ENCODE measurements around the gene KCNK1.

The KCNK1 gene

DNA sequence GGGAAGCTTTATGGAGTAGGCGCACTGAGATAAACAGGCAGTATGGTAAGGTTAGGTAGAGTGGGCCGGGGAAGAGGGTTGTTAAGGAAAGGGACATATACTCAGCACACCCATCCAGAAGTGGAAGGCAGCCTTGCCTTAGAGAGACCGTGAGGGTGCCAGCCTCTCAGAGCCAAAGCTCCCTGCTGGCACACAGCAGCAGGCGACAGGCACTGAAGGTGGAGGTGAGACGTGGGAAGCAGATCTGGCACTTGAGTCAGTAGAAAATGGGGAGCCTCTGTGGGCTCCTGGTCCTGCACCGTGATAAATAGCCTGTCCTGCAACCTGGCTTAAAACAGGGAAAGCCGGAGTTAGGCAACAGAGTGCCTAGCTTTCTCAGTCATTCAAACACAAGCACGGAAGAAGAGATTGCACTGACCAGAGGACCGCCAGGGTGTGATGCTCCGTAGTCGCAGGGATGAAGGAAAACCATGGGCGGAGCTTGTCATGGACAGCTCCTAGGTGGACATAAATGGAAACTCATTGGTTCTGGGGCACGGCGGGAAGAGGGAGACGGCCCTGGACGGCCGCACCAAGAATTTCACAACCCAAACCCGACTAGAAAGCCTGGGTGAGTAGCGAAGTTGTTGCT lies 15.5 kb downstream of the KCNK1 start:
- in situ Hi-C loops (cut with MboI; ENCODE audit: low pct_unique_long_range_greater_than_20kb, low sequenced_read_pairs) = no loop called here
- no peak for DNase-seq

DNA sequence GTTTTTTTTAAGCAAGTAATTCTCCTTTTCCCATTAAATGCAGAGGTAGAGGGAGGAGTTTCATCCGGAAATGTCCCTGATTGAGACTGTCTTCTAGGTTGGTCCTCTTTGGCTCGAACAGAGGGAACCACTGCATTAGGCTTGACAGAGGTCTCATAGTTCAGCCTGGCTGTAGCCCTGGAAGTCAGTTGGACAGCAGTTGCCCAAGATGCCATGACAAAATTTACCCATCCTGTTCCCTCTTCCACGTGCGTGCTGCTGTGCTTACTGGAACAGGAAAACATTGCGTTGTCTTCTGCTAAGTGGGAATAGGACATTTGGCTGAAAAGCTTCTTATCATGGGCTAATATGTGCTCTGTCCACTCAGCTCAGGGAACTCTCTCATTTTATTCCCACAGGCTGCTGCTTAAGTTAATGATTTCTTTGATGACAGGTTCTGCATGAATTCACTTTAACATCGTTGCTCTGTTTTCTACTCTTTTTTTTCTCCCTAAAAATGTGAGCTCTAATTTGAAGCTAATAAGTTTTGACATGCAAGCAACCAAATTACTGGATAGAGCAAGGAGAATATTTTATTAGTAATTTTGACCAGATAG lies 18.0 kb downstream of the KCNK1 start:
- DNase-seq = no peak
- in situ Hi-C loops (cut with MboI; ENCODE audit: low pct_unique_long_range_greater_than_20kb, low sequenced_read_pairs) = no loop called here

DNA sequence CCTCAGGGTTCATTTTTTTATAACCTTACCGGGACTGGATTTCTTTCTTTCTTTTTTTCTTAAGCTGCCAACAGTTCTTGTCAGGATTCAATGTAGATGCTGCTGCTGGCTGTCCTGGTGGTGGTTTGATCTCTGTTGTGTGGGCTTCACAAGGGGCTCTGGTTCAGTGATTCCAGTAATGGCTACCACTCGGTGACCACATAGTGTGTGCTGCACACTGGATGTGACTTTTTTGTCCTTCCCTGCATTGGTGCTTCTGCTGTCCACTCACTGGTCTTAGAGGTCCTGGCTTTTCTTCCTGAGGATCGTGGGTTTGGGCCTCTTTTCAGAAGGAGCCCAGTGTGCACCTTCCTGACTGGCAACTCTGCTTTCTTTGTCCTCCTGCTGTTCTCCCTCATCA lies 18.5 kb downstream of the KCNK1 start:
- in situ Hi-C loops (cut with MboI; ENCODE audit: low pct_unique_long_range_greater_than_20kb, low sequenced_read_pairs) = no loop called here
- no peak for DNase-seq

DNA sequence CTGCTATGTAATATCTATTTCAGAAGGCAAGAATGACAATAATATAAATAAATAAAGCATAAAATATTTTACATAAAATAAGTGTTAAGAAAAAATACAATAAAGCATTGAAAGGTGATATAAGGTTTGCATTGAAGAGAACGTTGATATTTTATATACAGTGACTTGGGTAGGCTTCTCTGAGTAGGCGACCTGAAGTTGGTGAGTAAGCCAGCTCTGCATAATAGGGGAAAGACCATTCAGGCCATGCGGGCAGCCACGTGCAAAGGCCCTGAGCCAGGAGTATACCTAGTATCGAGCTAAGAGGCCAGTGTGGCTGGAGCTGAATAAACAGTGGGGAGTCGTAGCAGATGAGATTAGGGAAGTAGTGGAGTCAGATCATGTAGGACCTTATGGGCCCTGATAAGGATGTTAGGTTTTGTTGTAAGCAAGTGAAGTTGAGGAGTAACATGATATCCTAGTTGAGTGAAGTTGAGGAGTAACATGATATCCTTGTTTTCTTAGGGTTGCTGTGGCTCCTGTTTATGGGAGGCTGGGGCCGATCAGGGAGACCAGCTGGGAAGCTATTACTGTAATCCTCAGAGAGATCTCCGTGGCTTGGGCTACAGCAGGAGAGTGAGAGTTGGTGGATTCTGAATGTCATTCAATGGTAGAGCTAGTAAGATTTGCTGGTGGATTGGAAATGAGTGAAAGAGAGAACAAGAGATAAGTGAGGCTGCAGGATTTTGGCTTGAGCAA lies 22.0 kb downstream of the KCNK1 start:
- DNase-seq = peak; percentile 27
- in situ Hi-C loops (cut with MboI; ENCODE audit: low pct_unique_long_range_greater_than_20kb, low sequenced_read_pairs) = no loop called here

DNA sequence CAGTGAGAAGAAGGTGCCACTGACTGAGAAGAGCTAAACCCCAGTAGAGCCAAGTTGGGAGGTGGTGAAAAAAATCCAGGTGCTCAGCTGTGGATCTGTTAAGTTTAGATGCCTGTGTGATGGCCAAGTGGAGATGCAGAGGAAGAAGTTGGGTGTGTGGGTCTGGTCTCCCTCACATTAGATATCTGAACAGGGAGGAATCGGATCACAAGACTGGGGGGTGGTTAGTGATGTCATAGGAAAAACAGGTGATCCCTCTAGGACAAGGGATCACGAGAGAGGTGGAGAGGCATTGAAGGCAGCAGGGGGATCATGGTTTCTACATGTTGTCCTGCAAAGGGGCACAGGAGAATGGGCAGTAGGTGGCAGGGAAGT lies 22.6 kb downstream of the KCNK1 start:
- no peak for DNase-seq
- in situ Hi-C loops (cut with MboI; ENCODE audit: low pct_unique_long_range_greater_than_20kb, low sequenced_read_pairs) = no loop called here

DNA sequence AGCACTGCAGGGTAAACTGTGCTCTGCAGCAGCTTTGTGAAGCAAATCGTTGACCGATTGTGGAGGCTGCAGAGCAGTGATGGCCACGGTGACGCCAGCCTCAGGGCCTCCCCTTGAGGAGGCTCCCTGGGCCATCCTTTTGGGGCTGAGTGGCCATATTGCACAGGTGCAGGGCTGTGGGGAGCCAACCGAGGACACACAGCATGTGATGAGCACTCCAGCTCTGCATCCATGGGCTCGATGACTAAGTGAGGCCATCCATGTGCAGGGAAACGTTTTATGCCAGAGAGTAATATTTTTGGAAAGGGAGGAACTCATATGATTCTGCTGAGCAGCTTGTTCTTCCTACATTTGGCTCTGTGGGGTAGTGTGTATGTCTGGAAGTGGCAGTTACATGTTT lies 24.6 kb downstream of the KCNK1 start:
- DNase-seq = no peak
- in situ Hi-C loops (cut with MboI; ENCODE audit: low pct_unique_long_range_greater_than_20kb, low sequenced_read_pairs) = no loop called here

DNA sequence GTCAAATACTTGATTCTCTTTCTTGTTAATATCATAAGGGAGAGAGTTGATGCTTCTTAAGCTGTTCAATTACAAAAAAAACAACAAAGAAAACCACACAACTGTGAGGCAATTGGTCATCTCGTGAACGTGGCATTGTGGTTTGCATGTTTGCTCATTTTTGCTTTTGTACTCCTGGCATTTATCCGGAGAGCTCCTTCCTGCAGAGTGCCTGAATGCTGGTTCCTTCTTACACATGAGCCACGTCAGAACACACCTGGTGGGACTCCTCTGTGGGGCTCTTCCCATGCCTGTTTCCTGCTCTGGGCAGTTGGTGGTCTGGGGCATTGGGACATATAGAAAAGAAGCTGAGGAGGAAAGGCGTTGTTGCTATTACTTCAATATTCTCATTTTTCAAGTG lies 25.7 kb downstream of the KCNK1 start:
- DNase-seq = no peak
- in situ Hi-C loops (cut with MboI; ENCODE audit: low pct_unique_long_range_greater_than_20kb, low sequenced_read_pairs) = no loop called here

DNA sequence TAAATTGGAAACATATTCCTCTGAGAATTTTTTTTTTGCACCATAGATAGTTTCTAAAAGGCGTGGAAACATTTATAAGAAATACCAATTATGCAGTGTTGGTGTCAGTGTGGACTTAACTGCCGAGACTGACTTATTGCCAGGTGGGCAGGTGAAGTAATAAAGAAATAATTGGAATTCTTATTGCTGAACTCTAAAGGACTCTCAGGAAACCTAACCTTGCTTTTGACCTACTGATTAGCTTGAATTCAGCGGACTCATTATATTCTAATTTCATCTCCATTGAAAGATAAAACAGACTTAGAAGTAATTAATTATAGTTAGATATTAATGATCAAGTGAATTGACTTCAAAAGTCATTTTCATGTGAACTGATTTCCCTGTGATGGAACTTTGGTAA lies 26.3 kb downstream of the KCNK1 start:
- no peak for DNase-seq
- in situ Hi-C loops (cut with MboI; ENCODE audit: low pct_unique_long_range_greater_than_20kb, low sequenced_read_pairs) = no loop called here

DNA sequence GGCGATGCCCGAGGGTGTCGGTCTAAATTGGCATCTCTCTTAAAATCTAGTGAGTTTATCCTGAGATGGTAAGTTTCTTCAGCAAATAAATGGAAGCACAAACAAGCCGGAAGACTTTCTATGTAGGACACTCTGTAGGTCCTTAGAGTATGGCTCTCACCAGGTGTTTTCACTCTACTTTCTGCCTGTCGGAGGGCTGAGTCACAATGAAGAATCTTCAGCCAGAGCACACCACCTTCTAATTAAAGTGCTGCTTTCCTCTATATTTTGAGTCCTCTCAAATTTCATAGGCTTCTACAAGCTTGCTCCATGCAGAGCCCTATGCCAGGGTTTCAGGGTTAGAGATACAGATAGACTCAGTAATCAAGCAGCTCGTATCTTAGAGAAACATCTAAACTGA lies 27.1 kb downstream of the KCNK1 start:
- no peak for DNase-seq
- in situ Hi-C loops (cut with MboI; ENCODE audit: low pct_unique_long_range_greater_than_20kb, low sequenced_read_pairs) = no loop called here

DNA sequence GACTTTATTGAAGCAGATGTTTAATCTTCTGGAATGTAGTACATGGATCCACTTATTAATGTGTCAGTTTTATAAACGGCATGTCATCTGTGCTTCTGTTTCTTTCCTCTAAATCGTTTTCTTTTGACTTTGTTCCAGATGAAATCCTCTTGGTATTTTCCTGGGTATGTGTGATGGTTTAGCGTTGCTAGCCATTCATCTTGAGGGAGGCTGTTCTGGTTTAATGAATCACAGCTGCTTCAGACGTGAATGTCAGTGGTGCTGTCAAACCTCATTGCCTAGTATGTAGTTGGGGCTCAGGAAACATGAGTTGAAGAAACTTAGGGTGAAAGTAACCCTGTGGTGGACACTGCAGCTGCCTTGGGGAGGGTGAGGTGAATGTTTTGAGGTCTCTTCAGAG lies 33.2 kb downstream of the KCNK1 start:
- DNase-seq = no peak
- in situ Hi-C loops (cut with MboI; ENCODE audit: low pct_unique_long_range_greater_than_20kb, low sequenced_read_pairs) = no loop called here

DNA sequence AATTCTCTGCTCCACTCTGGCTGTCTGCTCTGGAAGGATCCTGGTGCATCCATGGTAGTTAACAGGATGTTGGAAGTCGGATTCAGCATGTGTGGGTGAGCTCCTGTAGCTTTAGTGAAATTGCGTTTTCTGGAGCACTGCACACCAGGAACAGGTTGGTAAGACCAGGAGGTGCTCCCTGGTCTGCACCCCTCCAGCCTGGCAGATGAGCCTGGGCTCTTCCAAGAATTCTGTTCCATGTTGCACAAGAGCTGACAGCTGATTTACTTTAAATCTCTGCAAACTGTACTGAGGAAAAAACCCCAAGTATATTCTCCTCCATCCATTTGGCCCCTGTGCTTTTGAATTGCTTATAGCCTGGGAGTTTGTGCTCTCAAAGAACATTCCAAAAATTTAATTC lies 33.7 kb downstream of the KCNK1 start:
- no peak for DNase-seq
- in situ Hi-C loops (cut with MboI; ENCODE audit: low pct_unique_long_range_greater_than_20kb, low sequenced_read_pairs) = no loop called here

DNA sequence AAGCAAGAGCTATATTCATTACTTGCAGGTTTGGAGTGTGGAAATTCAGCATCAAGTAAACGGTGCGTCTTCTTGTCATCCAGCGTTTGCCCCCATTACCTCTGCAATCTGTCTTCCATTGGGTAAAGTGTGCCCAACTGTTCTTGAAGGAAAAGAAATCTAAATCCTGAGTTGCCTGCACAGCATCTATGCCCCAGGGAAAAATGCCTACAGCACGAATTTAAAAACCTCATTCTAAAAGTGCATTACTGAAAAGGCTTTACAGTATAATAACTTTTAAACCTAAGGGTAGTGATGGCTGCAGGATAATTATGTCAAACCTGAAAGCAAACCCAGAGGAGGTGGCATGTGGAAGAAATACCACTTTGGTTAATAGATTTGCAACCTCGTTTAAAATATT lies 37.2 kb downstream of the KCNK1 start:
- no peak for DNase-seq
- in situ Hi-C loops (cut with MboI; ENCODE audit: low pct_unique_long_range_greater_than_20kb, low sequenced_read_pairs) = no loop called here

DNA sequence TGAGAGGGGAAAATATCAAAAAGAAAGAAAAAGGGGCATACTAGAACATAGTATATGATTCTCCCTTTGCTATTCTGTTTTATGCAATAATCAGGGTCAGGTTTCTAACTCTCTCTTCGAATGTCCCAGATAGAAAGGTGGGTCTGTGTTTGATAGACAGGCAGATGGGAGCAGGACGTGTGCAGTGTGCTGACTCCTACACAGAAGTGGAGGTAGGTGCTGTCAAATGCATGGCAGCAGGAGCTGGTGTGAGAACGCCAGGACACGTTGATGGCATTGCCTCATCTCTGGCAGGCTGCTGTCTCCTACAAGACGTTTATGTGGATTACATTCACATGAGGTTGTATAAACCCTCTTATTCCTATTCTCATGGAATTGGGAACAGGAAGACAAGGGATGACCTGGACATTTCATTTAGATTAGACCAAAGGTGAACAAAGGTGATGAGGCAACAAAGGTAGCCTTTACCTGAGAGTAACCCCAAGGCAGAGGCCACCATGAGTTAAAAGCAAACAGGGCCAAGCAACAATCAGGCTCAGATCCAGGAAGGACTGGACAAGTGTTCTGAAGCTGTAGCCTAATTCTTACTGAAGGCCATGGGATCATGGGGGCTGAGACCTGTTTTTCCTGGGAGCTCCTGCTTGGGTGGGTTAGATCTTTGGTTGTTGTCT lies 37.8 kb downstream of the KCNK1 start:
- DNase-seq = no peak
- in situ Hi-C loops (cut with MboI; ENCODE audit: low pct_unique_long_range_greater_than_20kb, low sequenced_read_pairs) = no loop called here

DNA sequence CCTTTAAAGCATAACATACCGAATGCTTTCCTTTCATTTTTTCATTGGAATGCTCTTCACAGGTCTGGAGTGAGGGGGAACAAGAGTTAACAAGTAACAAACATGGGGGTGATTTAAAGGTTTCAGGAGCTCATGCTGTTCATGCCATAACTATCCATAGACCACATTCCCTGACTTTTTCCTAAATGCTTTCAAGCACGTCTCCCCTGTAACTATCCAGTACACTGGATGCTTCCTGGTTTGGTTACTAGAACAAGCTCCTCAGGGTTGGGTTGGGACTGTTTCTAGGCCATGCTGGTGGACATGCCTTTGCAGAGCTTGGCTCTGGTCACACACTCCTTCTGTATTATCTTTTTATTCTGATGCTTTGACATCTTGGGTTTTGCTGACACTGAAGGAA lies 38.6 kb downstream of the KCNK1 start:
- DNase-seq = no peak
- in situ Hi-C loops (cut with MboI; ENCODE audit: low pct_unique_long_range_greater_than_20kb, low sequenced_read_pairs) = no loop called here

DNA sequence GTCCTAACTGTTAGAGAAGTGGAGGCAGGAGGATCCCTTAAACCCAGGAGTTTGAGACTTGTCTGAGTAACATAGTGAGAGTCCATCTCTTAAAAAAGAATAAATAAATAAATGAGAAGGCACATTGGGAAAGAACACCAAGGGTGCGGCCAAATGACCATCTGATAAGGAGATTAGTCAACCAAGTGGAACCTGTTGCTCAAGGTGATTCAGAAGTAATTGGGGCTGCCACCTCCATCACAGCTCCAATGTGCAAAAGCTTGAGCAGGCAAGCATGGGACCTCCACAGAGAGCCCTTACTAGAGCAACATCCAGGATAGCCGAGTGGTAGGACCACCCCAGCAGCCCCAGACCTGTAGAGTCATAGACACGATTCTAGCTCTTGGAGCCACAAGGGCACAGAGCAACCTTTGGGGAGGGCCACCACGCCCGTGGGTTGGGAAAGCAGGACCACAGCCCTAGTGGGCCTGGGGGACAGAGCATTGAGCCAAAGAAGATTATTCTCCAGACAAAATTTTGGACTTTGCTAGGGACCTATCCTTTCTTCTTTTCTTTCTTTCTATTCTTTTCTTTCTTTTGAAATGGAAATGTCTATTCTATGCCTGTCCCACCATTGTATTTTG lies 40.9 kb downstream of the KCNK1 start:
- DNase-seq = no peak
- in situ Hi-C loops (cut with MboI; ENCODE audit: low pct_unique_long_range_greater_than_20kb, low sequenced_read_pairs) = no loop called here

DNA sequence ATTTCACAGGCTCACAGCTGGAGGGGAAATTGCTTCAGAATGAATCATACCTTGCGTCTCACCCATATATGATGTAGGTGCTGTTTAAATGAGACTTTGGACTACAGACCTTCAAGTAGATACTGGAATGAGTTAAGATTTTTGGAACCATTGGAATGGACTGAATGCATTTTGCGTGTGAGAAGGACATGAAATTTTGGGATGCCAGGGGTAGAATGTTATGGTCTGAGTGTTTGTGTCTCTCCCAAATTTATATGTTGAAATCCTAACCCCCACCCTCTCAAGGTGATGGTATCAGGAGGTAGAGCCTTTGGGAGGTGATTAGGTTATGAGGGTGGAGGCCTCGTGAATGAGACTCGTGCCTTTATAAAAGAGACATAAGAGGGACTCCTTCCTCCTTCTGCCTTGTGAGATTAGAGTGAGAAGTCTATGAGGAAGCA lies 41.4 kb downstream of the KCNK1 start:
- DNase-seq = no peak
- in situ Hi-C loops (cut with MboI; ENCODE audit: low pct_unique_long_range_greater_than_20kb, low sequenced_read_pairs) = no loop called here

DNA sequence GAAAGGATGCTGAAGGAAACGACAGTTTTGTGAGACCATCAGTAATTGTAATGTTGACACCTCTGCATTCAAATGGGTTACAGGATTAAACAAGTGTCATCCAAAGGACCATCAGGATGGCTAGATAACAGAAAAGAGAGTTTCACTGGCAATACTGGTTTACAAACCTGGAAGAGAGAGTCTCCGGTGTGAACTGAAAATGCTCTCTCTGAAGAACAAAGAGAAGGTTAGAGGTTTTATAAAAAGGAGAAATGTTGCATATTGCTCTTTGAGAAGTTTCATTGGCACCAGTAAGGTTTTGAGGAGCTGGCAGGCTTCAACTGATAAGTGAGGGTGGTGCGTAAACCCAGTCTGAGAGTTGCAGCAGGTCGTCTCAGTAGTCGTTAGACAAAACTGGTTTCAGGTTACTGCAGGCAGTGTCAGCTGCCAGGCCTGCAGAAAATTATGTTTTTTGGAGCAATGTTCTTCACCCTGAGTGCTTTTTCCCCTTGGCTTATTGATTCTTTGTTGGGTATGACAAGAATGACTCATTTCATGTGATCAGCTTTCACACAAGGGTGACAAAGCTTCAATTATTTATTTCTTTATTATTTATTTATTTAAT lies 42.2 kb downstream of the KCNK1 start:
- in situ Hi-C loops (cut with MboI; ENCODE audit: low pct_unique_long_range_greater_than_20kb, low sequenced_read_pairs) = no loop called here
- no peak for DNase-seq

DNA sequence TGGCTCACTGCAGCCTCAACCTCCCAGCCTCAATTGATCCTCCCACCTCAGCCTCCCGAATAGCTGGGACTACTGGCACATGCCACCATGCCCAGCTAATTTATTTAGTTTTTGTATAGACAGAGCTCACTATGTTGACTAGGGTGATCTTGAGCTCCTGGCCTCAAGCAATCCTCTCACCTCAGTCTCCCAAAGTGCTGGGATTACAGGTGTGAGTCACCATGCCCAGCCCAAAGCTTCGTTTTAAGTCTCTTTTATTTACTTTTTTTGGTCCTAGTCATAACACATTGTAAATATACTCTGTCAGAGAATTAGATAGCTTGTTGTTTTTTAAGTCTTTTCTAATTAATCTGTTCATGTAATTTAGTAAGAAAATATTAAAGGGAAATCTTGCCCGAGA lies 42.8 kb downstream of the KCNK1 start:
- DNase-seq = no peak
- in situ Hi-C loops (cut with MboI; ENCODE audit: low pct_unique_long_range_greater_than_20kb, low sequenced_read_pairs) = no loop called here

DNA sequence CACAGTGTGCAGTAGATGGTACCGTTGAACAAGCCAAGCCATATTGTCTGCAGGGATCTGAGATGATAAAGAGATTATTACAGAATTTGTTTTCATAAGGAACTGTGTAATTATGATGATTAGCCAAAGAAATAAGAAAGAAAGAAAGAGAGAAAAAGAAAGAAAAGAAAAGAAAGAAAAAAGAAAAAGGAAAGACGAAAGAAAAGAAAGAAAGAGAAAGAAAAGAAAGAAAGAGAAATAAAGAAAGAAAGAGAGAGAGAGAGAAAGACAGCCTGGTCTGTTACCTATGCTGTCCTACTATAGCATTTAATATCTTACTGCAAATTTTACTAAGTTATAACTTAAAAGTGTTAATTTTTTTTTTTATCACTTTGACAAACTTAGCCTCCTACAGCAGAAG lies 43.6 kb downstream of the KCNK1 start:
- in situ Hi-C loops (cut with MboI; ENCODE audit: low pct_unique_long_range_greater_than_20kb, low sequenced_read_pairs) = no loop called here

DNA sequence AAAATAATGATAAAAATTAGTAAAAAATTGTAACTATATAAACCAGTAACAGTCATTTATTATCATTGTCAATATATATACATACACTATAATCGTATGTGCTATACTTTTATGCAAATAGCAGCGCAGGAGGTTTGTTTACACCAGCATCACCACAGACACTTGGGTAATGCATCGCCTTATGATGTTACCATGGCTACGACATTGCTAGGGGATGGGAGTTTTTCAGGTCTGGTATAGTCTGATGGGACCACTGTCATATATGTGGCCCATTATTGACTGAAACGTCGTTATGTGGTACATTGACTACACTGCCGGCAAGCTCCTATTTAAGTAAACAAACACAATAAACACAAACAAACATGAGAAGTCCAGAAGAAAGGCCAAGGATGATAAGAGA lies 45.6 kb downstream of the KCNK1 start:
- in situ Hi-C loops (cut with MboI; ENCODE audit: low pct_unique_long_range_greater_than_20kb, low sequenced_read_pairs) = no loop called here
- DNase-seq = no peak

More for the DNA sequence above, 43.6 kb downstream of the KCNK1 start:
- DNase-seq = no peak

Measured in KBM-7 (cell line).